ENCODE measurements around the gene RPS18. TPM values are rescaled to one million over a fixed set of nuclear protein-coding genes. Genes with fewer than 3 reads are reported as not detected.
A peak's percentile ranks its signal among the peaks of the same experiment; 100 is the strongest.

RPS18 gene
- total and polyA plus RNA-seq, 9 of the 15 experiments (the other 6 are each of a cell fraction or from before 2014, with no cell fraction given) = 5,023 to 17,516 (median 8,131) TPM

- TF ChIP-seq THRB (CRISPR knock-in tag; conservative IDR thresholded peaks at IDR 0.05) (peak; percentile 98), TRIM25 (IDR thresholded peaks at IDR 0.05; ENCODE audit: borderline replicate concordance) (no peak), CTBP1 (IDR thresholded peaks at IDR 0.05; ENCODE audit: borderline replicate concordance) (peak; percentile 100), BHLHE40 (IDR thresholded peaks at IDR 0.05; ENCODE audit: low read length) (peak; percentile 68), RUNX1 (IDR thresholded peaks at IDR 0.05; ENCODE audit: low read depth) (0 out of 2 replicates have a peak, but pooled peaks have one; percentile 21), MGA (IDR thresholded peaks at IDR 0.05) (no peak), MCM7 (IDR thresholded peaks at IDR 0.05) (no peak), DIDO1 (tag; IDR thresholded peaks at IDR 0.05; ENCODE audit: low read depth) (no peak), TARDBP (IDR thresholded peaks at IDR 0.05) (peak; percentile 90), GATAD2B (IDR thresholded peaks at IDR 0.05; ENCODE audit: borderline replicate concordance) (peak; percentile 97), ZNF655 (CRISPR knock-in tag; IDR thresholded peaks at IDR 0.05) (0 out of 2 replicates have a peak, but pooled peaks have one; percentile 52), E2F3 (CRISPR knock-in tag; IDR thresholded peaks at IDR 0.05) (0 out of 2 replicates have a peak, but pooled peaks have one; percentile 49)
Measured at GRCh38 chr6:33276864-33277662, 5.2 kb downstream of the RPS18 start, which contains the start of gene B3GALT4 (continued).

Measured in K562 (cell line).